GM12873 (cell line): Measurements from ENCODE around the gene CTSA.

Source experiments
- TF ChIP-seq, protein P1 (sequence below): IDR thresholded peaks from 2 replicates; pipeline ENCODE4 v1.5.1; 2012; ENCODE audit warnings: low read depth, mild to moderate bottlenecking, moderate library complexity, low read length, control low read depth; ENCODE audit not compliant: insufficient read depth; ENCODE audit errors: missing control alignments

The CTSA gene

DNA sequence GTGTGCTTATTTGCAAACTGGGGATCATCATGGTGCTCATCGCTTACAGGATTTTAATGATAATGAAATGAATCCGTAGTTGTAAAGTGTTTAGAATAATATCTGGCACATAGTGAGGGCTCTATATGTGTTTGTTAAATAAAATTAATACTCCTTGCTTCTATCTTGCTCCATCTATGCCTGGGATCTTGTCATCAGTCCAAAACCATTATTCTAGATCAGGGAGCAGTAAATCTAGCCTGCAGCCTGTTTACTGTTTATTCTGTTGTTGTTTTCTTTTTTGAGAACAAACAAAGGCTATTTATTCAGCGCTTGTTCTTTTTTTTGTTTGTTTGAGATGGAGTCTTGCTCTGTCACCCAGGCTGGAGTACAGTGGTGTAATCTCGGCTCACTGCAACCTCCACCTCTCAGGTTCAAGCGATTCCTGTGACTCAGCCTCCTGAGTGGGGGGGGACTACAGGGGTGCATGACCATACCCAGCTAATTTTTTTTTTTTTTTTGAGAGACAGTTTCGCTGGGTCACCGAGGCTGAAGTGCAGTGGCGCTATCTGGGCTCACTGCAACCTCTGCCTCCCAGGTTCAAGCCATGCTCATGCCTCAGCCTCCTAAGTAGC, 42.1 kb upstream of the CTSA start:
- TF ChIP-seq, protein P1, sequence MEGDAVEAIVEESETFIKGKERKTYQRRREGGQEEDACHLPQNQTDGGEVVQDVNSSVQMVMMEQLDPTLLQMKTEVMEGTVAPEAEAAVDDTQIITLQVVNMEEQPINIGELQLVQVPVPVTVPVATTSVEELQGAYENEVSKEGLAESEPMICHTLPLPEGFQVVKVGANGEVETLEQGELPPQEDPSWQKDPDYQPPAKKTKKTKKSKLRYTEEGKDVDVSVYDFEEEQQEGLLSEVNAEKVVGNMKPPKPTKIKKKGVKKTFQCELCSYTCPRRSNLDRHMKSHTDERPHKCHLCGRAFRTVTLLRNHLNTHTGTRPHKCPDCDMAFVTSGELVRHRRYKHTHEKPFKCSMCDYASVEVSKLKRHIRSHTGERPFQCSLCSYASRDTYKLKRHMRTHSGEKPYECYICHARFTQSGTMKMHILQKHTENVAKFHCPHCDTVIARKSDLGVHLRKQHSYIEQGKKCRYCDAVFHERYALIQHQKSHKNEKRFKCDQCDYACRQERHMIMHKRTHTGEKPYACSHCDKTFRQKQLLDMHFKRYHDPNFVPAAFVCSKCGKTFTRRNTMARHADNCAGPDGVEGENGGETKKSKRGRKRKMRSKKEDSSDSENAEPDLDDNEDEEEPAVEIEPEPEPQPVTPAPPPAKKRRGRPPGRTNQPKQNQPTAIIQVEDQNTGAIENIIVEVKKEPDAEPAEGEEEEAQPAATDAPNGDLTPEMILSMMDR = no peak

DNA sequence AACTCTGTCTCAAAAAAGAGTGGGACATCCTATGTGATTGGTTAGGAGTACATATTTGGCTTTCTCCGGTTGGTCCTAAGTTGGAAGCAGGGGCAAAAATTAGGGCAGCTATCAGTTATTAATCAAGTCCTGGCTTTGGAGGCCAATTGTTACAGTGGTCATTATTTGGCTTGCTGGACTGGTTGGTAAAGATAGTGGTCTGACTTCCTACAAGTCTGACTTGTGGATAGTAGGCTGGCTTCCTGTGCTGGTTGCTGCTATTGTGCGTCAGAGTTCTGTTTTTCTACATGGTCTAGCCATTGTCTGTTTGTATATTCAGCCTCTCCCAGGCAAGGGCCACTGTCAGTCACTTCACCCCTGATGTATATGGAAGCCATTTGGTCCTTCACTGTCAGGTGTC, 40.9 kb upstream of the CTSA start:
- TF ChIP-seq, protein P1 = no peak

DNA sequence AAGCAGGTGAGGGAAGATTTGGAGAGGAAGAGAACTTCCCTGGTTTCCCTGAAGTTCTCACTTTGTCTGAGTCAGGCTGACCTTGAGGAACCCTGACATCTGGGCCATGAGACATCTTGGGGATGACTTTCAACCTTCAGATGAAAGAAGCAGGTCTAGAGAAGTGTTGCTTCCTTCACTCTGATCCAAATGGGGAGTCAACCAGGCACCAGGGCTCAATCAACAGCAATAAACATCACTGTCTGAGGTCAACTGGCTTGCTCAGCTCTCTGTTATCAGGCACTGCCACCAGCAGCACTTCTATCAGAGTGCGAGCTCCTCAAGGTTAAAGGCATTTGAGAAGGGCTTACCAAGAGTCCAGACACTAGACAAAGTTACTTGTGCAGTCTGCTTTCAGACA, 40.2 kb upstream of the CTSA start:
- TF ChIP-seq, protein P1 = no peak

DNA sequence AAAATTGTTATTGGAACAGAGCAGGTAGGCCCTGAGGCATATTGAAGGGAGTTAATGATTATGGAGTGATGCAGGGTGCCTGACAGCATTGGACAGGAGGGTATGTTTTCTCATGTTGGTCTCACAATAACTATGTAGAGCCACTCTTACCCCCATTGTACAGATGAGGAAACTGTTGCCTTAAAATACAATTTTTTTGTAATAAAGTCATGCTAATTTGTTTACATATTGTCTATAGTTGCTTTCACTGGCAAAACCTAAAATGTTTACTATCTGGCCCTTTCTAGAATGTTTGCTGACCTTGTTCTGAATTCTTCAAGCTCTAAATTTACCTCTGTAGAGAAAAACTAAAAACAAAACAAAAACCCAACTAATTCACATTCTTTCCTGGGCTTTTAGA, 39.6 kb upstream of the CTSA start:
- TF ChIP-seq, protein P1 = no peak

DNA sequence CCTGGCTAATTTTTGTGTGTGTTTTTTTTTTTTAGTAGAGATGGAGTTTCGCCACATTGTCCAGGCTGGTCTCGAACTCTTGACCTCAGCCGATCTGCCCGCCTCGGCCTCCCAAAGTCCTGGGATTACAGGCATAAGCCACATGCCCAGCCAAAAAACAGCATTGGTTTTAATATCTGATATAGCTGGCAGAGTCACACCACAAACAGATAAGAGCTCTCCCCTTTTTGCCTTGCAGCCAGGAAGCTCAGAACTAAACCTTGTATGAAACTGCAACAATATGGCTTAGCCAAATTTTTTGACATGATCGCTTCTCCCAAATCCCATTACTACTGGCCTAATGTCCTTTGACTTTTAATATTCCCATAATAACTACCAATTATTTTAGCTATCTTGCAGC, 38.8 kb upstream of the CTSA start:
- TF ChIP-seq, protein P1 = no peak

DNA sequence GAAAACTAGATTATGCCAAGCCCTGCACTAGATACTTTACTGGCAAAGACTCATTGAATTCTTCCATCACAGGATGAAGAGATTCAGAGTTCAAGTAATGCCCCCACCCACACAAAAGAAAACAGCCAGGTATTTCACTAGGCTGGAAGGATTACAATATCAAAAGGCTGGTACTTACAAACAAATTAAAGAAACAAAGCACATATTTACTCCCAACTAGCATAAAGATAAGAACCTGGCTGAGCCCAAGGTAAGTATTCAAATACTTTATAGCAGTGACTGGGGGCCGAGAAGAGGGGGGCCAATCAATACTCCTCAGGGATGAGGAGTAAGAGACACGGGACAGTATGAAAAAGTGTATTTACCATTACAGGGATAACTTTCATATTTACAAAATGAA, 37.7 kb upstream of the CTSA start:
- TF ChIP-seq, protein P1 = no peak

- TF ChIP-seq, protein P1 = no peak
Measured at GRCh38 chr20:45857114-45857881, 33.8 kb upstream of the CTSA start, which contains the start of the genes ACOT8 and ZSWIM3. TSS of gene ACOT8 (minus strand) at chr20:45857392. CDS start at chr20:45857315, 77 bp downstream. TSS of gene ZSWIM3 (plus strand) at chr20:45857614. CDS start at chr20:45857826, 212 bp downstream.
